NB4 (cell line): Measurements from ENCODE around the gene MYD88.

Source experiments
- CTCF ChIP-seq: IDR thresholded peaks from one replicate; pipeline ENCODE4 v1.5.1; 2012; ENCODE audit warnings: low read depth, low read length
- POLR2A ChIP-seq: IDR thresholded peaks from 2 replicates; pipeline ENCODE4 v1.6.1; 2011; ENCODE audit warnings: mild to moderate bottlenecking; ENCODE audit not compliant: insufficient read length; ENCODE audit errors: extremely low read depth
- TF ChIP-seq, protein P1 (sequence below): IDR thresholded peaks from 2 replicates; pipeline ENCODE4 v1.6.1; 2011; ENCODE audit warnings: low read depth, low read length

DNA sequence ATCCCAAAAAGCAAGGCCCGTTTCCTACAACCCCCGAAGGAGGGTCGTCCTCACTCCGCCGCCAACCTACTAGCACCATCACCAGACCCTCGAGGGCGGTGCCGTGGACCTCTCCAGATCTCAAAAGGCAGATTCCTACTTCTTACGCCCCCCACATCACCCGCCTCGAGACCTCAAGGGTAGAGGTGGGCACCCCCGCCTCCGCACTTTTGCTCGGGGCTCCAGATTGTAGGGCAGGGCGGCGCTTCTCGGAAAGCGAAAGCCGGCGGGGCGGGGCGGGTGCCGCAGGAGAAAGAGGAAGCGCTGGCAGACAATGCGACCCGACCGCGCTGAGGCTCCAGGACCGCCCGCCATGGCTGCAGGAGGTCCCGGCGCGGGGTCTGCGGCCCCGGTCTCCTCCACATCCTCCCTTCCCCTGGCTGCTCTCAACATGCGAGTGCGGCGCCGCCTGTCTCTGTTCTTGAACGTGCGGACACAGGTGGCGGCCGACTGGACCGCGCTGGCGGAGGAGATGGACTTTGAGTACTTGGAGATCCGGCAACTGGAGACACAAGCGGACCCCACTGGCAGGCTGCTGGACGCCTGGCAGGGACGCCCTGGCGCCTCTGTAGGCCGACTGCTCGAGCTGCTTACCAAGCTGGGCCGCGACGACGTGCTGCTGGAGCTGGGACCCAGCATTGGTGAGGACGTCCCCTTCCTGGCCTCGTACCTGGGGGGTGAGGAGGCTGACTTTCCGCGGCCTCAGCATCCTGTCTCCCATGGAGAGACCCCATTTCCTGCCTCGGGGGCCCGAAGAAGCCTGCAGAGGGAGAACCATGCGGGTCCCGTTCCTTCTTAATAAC lies at the start of gene MYD88:
- TF ChIP-seq CTCF (no peak), POLR2A (peak; percentile 80)
- TF ChIP-seq, protein P1, sequence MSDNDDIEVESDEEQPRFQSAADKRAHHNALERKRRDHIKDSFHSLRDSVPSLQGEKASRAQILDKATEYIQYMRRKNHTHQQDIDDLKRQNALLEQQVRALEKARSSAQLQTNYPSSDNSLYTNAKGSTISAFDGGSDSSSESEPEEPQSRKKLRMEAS: peak; percentile 45; the same call in 1 of the 2 replicates
